ENCODE results near the gene STK32B. TPM values are rescaled to one million over a fixed set of nuclear protein-coding genes. Genes with fewer than 3 reads are reported as not detected.

The STK32B gene
- total RNA-seq, 1 donor from 2014 or later: 3.5 TPM

- Mint-ChIP-seq H3K4me3 (no peak overlapping the region), H3K9me3 (no peaks in the 10 kb centered on the region), H3K4me1 (no peaks in the 10 kb centered on the region), H3K27ac (ENCODE audit: unreplicated experiment) (no peak overlapping the region), H3K36me3 (ENCODE audit: low read depth) (no peaks in the 10 kb centered on the region), H3K27me3 (ENCODE audit: low read depth) (no peaks in the 10 kb centered on the region)
- no peak for TF ChIP-seq CTCF (conservative IDR thresholded peaks at IDR 0.05)
- DNase-seq (ENCODE audit: low read depth, low spot score): no peak
Observed at GRCh38 chr4:5461477-5461876, 410.2 kb downstream of the STK32B start.

- Mint-ChIP-seq H3K9me3 (no peaks in the 10 kb centered on the region), H3K4me3 (no peak overlapping the region), H3K4me1 (no peaks in the 10 kb centered on the region), H3K36me3 (ENCODE audit: low read depth) (no peaks in the 10 kb centered on the region), H3K27ac (ENCODE audit: unreplicated experiment) (no peak overlapping the region), H3K27me3 (ENCODE audit: low read depth) (no peaks in the 10 kb centered on the region)
- no peak for DNase-seq (ENCODE audit: low read depth, low spot score)
- TF ChIP-seq CTCF (conservative IDR thresholded peaks at IDR 0.05): no peak
Observed at GRCh38 chr4:5462254-5462835, 411.1 kb downstream of the STK32B start.

- Mint-ChIP-seq H3K4me1 (no peaks in the 10 kb centered on the region), H3K36me3 (ENCODE audit: low read depth) (no peaks in the 10 kb centered on the region), H3K9me3 (no peaks in the 10 kb centered on the region), H3K27me3 (ENCODE audit: low read depth) (no peaks in the 10 kb centered on the region), H3K4me3 (no peak overlapping the region), H3K27ac (ENCODE audit: unreplicated experiment) (no peak overlapping the region)
- no peak for DNase-seq (ENCODE audit: low read depth, low spot score)
- no peak for TF ChIP-seq CTCF (conservative IDR thresholded peaks at IDR 0.05)
Observed at GRCh38 chr4:5462896-5463295, 411.6 kb downstream of the STK32B start.

- no peak overlapping the region for H3K27ac Mint-ChIP-seq (ENCODE audit: unreplicated experiment)
- no peak overlapping the region for H3K4me3 Mint-ChIP-seq
- H3K9me3 Mint-ChIP-seq: no peaks in the 10 kb centered on the region
- H3K27me3 Mint-ChIP-seq (ENCODE audit: low read depth): no peaks in the 10 kb centered on the region
- H3K36me3 Mint-ChIP-seq (ENCODE audit: low read depth): no peaks in the 10 kb centered on the region
- TF ChIP-seq CTCF (conservative IDR thresholded peaks at IDR 0.05): no peak
- H3K4me1 Mint-ChIP-seq: peaks cover 2% of the 10 kb centered on the region
- DNase-seq (ENCODE audit: low read depth, low spot score): no peak
Observed at GRCh38 chr4:5463361-5463760, 412.1 kb downstream of the STK32B start.

GRCh38 chr4:5463936-5464650 is 412.8 kb downstream of the STK32B start:
- no peaks in the 10 kb centered on the region for H3K36me3 Mint-ChIP-seq (ENCODE audit: low read depth)
- no peaks in the 10 kb centered on the region for H3K27me3 Mint-ChIP-seq (ENCODE audit: low read depth)
- H3K9me3 Mint-ChIP-seq: no peaks in the 10 kb centered on the region
- H3K27ac Mint-ChIP-seq (ENCODE audit: unreplicated experiment): no peak overlapping the region
- H3K4me3 Mint-ChIP-seq: no peak overlapping the region
- no peak for TF ChIP-seq CTCF (conservative IDR thresholded peaks at IDR 0.05)
- DNase-seq (ENCODE audit: low read depth, low spot score): no peak
- peaks cover 4% of the 10 kb centered on the region for H3K4me1 Mint-ChIP-seq

Measured in neural crest cell (in vitro differentiated cells).